AG10803 (cell line): ENCODE measurements around the gene S100A12.

Source experiments
- DNase-seq: peaks from one replicate; pipeline ENCODE4 v3.0.0; 2010; ENCODE audit warnings: low read depth
- H3K4me3 ChIP-seq: 2 replicates; pipeline ENCODE4 v1.5.1; 2011; ENCODE audit warnings: mild to moderate bottlenecking, low read length, control low read depth
- CTCF ChIP-seq: conservative IDR thresholded peaks from 2 replicates; pipeline ENCODE4 v1.5.1; 2011; ENCODE audit warnings: mild to moderate bottlenecking, low read length, control low read depth, inconsistent platforms

The S100A12 gene

GRCh38 chr1:153360190-153360589 is 15.2 kb downstream of the S100A12 start:
- DNase-seq = no peak
- no peak for TF ChIP-seq CTCF
- H3K4me3 ChIP-seq = no peak overlapping the region

- TF ChIP-seq CTCF = no peak
- no peak overlapping the region for H3K4me3 ChIP-seq
- DNase-seq = no peak
These were observed 16.2 kb downstream of the S100A12 start for GRCh38 chr1:153359241-153359640.

DNA sequence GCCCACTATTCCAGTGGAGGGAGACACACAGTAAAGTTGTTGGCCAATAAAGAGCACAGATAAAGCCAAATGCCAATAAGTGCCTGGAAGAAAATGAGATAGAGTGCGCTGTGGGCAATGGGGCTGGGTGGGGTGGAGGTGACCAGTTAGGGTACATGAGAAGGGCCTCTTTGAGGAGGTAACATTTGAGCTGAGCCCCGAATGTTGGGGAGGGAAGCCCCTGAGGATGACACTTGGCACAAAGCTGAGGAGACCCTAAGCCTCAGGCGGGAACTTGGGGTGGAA is 16.8 kb downstream of the S100A12 start:
- no peak for DNase-seq
- H3K4me3 ChIP-seq = no peak overlapping the region
- no peak for TF ChIP-seq CTCF

GRCh38 chr1:153357853-153358690 is 17.3 kb downstream of the S100A12 start, which contains the start of gene S100A9:
S100A9 (plus strand) TSS chr1:153357854; CDS start chr1:153358284, 430 bp downstream.
- no peak for TF ChIP-seq CTCF
- H3K4me3 ChIP-seq = no peak within 1 kb of the TSS
- no peak for DNase-seq

- H3K4me3 ChIP-seq = no peak overlapping the region
- no peak for TF ChIP-seq CTCF
- DNase-seq = no peak
These were observed 18.2 kb downstream of the S100A12 start for GRCh38 chr1:153357076-153357852.

GRCh38 chr1:153356392-153357075 is 18.9 kb downstream of the S100A12 start:
- no peak for DNase-seq
- no peak overlapping the region for H3K4me3 ChIP-seq
- no peak for TF ChIP-seq CTCF
